GM12892 (cell line): ENCODE results near the gene NECTIN4.

ENCODE experiments used
- POLR2A ChIP-seq: IDR thresholded peaks from 2 replicates; pipeline ENCODE4 v1.6.1; 2011; ENCODE audit warnings: low read depth, low read length, control low read depth
- TAF1 ChIP-seq: IDR thresholded peaks from 2 replicates; pipeline ENCODE4 v1.6.1; 2011; ENCODE audit warnings: low read depth, mild to moderate bottlenecking, control low read depth, low read length, borderline replicate concordance

DNA sequence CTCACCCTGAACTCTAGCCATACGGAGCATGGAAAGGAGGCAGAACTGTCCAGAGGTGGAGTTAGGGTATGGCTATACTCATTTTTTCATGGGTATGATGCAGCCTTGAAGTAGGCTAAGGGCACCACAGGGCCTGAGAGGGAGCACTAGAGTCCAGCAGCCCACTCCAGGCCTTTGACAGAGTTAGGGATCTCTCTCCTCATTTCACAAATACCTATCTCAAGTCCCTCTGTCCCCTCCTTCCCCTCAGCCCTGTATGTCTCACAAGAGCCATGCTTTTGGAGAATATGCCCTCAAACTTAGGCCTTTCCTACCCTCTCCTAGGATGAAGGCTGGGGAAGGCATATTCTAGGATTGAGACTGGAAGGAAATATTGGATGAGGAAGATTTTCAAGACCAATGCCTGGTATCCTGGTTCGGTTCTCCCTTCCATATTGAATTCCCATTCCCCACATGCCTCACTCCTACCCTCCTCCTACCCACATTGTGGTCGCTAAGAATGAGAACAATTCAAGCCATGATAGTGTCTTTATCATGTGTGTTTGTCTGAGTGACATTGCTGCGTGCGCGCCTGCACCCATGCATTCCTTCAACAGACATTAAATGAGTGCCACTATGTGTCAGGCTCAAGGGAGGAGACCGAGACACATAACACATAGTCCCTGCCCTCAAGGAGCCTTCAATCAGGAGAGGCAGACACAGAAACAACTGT lies 2.6 kb upstream of the NECTIN4 start:
- TF ChIP-seq POLR2A, result no peak
- TF ChIP-seq TAF1, result no peak
